Esophagus muscularis mucosa (tissue), 4 donors: ENCODE results near the gene ARHGEF38.

Experiments used
- EP300 ChIP-seq: sonication (generic); formaldehyde crosslinking; IDR thresholded peaks from one replicate; pipeline ENCODE4 v1.6.1; 2017; ENCODE audit warnings: antibody characterized with exemption
- POLR2A ChIP-seq: fragments of 450-650 bp; IDR thresholded peaks from one replicate; pipeline ENCODE4 v1.6.1; 2017; ENCODE audit warnings: antibody characterized with exemption, moderate library complexity, mild to moderate bottlenecking, low read depth
- POLR2AphosphoS5 ChIP-seq, 2 donors: sonication (generic); formaldehyde crosslinking; IDR thresholded peaks; one replicate each; pipeline ENCODE4 v1.6.1; 2017; ENCODE audit warnings: antibody characterized with exemption in 2 of 2
- TF ChIP-seq, protein P1 (sequence below), 3 experiments: fragments of 200-600 bp in 2 of 3; fragments of 450-650 bp in 1 of 3; sonication (generic) in 2 of 3; IDR thresholded peaks; one replicate each; pipeline ENCODE4 v1.5.1; 2017 to 2019; ENCODE audit warnings: antibody characterized with exemption in 3 of 3, mild to moderate bottlenecking in 2 of 3, moderate library complexity in 1 of 3

DNA sequence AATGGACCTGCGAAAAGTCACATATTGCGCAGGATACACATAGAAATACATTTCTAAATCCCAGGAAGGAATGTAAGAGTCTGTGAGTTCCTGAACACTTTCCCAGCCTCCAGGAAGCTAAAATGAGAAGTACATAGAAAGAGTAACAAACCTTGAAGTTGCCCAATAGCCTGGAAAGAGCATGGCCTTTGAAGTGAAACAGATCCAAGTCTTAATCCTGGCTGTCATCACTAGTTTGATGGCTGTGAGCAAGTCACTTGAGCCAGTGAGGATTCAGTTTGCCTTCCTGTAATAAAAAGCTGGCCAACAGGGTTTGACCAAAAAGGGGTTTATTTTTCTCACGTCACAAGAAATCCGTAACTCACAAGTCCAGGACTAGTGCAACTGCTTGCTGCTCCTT, 69.8 kb downstream of the ARHGEF38 start:
- TF ChIP-seq POLR2A, result no peak
- TF ChIP-seq, protein P1, sequence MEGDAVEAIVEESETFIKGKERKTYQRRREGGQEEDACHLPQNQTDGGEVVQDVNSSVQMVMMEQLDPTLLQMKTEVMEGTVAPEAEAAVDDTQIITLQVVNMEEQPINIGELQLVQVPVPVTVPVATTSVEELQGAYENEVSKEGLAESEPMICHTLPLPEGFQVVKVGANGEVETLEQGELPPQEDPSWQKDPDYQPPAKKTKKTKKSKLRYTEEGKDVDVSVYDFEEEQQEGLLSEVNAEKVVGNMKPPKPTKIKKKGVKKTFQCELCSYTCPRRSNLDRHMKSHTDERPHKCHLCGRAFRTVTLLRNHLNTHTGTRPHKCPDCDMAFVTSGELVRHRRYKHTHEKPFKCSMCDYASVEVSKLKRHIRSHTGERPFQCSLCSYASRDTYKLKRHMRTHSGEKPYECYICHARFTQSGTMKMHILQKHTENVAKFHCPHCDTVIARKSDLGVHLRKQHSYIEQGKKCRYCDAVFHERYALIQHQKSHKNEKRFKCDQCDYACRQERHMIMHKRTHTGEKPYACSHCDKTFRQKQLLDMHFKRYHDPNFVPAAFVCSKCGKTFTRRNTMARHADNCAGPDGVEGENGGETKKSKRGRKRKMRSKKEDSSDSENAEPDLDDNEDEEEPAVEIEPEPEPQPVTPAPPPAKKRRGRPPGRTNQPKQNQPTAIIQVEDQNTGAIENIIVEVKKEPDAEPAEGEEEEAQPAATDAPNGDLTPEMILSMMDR (IDR thresholded peaks at IDR 0.05), result no peak
- no peak for TF ChIP-seq POLR2AphosphoS5 (IDR thresholded peaks at IDR 0.05)
- TF ChIP-seq EP300, result no peak
